Embryonic facial prominence (tissue), 1 donor: Measurements from ENCODE around the gene BSN.

Experiments
- DNase-seq: peaks from one replicate; pipeline ENCODE4 v3.0.0-alpha.2; 2016; ENCODE audit errors: extremely low spot score

Gene BSN

GRCh38 chr3:49654176-49654825, 100.0 kb downstream of the BSN start:
- DNase-seq = no peak

DNA sequence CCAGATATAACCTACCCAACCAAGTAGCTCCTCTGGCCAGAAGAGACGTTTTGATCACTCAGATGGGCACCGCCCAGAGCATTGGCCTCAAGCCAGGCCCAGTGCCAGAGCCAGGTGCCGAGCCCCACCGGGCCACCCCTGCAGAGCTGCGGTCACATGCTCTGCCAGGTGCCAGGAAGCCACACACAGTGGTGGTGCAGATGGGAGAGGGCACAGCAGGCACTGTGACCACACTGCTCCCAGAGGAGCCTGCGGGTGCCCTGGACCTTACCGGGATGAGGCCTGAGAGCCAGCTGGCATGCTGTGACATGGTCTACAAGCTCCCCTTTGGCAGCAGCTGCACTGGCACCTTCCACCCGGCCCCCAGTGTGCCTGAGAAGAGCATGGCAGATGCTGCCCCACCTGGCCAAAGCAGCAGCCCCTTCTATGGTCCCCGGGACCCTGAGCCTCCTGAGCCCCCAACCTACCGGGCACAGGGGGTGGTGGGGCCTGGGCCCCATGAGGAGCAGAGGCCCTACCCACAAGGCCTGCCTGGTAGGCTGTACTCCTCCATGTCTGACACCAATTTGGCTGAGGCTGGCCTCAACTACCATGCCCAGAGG, 100.8 kb downstream of the BSN start:
- no peak for DNase-seq

DNA sequence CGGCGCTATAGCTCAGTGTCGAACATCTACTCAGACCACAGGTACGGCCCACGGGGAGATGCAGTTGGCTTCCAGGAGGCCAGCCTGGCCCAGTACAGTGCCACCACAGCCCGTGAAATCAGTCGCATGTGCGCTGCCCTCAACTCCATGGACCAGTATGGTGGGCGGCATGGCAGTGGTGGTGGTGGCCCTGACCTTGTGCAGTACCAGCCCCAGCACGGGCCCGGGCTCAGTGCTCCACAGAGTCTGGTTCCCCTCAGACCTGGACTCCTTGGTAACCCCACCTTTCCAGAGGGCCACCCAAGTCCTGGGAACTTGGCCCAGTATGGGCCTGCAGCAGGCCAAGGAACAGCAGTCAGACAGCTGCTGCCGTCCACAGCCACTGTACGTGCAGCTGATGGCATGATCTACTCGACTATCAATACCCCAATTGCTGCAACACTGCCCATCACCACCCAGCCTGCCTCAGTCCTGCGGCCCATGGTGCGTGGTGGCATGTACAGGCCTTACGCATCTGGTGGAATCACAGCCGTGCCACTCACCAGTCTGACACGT, 101.5 kb downstream of the BSN start:
- no peak for DNase-seq

GRCh38 chr3:49656541-49657112, 102.3 kb downstream of the BSN start:
- DNase-seq = no peak

DNA sequence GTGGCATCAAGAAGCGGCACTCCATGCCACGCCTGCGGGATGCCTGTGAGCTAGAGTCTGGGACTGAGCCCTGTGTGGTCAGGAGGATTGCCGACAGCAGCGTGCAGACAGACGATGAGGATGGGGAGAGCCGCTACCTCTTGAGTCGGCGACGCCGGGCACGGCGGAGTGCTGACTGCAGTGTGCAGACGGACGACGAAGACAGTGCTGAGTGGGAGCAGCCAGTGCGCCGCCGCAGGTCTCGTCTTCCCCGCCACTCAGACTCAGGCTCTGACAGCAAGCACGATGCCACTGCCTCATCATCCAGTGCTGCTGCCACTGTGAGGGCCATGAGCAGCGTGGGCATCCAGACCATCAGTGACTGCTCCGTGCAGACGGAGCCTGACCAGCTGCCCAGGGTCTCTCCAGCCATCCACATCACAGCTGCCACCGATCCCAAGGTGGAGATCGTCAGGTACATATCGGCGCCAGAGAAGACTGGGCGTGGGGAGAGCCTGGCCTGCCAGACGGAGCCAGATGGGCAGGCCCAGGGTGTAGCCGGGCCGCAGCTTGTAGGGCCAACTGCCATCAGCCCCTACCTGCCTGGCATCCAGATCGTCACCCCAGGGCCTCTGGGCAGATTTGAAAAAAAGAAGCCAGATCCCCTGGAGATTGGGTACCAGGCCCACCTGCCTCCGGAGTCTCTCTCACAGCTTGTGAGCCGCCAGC, 103.1 kb downstream of the BSN start:
- DNase-seq = no peak

- DNase-seq = no peak
These were observed 104.4 kb downstream of the BSN start for GRCh38 chr3:49658711-49659110.

DNA sequence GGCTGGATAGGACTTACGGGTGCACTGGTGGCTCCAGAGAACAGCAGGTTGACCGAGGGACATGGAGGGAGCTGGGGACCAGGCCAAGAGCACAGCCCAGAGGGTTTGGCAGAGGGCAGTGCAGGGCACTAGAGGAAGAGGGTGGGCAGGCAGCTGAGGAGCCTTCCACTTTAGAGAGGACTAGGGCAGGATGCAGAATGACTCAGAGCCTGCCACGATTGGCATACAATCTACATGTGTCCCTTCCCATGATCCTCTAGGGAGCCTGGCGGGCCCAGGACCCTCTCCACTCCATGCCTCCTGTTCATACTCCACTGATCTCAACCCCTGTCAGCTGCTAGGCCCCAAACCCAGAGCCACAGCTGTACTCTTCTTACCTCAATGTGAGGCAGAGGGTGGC, 105.5 kb downstream of the BSN start:
- DNase-seq = no peak

DNA sequence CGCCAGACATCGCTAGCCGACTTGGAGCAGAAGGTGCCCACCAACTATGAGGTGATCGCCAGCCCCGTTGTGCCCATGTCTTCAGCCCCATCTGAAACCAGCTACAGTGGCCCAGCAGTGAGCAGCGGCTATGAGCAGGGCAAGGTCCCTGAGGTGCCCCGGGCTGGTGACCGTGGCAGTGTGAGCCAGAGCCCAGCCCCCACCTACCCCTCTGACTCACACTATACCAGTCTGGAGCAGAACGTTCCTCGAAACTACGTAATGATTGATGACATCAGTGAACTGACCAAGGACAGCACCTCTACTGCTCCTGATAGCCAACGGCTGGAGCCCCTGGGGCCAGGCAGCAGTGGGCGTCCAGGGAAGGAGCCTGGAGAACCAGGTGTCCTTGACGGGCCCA, 107.0 kb downstream of the BSN start:
- no peak for DNase-seq

GRCh38 chr3:49662021-49662420, 107.7 kb downstream of the BSN start:
- no peak for DNase-seq

DNA sequence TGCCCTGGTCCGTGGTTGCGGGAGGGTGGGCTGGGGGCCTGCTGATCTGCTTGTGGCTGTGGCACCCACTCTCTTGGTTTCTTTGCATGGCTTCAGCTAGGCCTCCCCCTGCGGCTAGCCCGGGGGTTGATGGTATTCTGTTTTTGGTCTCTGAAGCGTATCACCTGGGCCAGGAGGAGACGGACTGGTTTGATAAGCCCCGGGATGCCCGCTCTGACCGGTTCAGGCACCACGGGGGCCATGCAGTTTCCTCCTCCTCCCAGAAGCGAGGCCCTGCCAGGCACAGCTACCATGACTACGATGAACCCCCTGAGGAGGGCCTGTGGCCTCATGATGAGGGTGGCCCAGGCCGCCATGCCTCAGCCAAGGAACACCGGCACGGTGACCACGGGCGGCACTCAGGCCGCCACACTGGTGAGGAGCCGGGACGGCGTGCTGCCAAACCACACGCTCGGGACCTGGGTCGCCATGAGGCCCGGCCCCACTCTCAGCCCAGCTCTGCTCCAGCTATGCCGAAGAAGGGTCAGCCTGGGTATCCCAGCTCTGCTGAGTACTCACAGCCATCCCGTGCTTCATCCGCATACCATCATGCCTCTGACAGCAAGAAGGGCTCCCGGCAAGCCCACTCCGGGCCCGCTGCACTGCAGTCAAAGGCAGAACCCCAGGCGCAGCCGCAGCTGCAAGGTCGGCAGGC, 108.6 kb downstream of the BSN start:
- DNase-seq = no peak

- DNase-seq = no peak
These were observed 109.6 kb downstream of the BSN start for GRCh38 chr3:49663831-49664230.

DNA sequence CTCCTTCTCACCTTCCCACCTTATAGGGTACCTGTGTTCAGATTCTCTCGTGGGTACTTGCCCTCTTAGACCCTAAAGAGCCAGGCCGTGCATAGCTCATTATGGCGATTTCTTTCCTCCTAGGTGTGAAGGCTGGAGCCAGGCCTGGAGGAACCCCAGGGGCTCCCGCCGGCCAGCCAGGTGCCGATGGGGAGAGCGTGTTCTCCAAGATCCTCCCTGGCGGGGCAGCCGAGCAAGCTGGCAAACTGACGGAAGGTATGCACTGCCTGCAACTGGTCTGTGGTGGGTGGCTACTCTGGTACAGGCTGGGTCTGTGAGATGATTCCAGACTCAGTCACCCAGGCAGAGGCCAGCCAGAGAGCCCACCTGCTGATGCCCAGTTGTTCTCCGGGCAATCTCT, 110.0 kb downstream of the BSN start:
- DNase-seq = no peak

GRCh38 chr3:49665822-49666519, 111.7 kb downstream of the BSN start:
- DNase-seq = no peak

- peak; percentile 30 for DNase-seq
These were observed 112.3 kb downstream of the BSN start for GRCh38 chr3:49666592-49666991.

DNA sequence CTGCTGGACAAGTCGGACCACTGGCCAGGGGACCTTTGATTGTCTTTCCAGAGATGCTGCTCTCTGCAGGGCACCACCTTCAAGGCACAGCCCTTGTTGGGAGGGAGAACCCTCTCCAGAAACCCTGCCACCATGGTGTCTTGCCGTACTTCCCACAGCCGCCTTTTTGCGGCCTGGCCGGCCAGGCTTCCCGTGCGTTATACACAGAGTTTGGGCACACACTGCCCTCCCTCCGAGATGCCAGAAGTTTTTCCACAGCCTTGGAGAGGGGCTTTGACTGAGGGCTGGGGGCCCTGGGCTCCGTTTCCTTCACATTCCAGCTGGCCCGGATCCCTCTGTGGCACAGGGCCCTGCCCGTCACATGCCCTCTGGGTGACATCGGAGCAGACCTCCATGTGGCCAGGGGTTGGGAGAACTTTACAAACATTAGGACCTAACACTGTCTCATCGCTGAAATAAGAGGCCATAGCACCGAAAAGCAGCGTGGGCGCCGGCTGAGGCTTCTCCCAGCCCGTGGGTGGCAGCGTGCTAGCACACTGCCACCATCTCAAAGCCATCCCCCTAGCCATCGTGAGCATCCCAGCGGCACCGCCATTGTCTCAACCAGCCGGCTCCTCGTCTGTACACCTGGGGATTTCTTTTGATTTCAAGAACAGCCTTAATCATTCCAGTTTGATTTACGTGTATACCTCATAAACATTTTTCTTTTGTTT, 113.6 kb downstream of the BSN start:
- DNase-seq = no peak

DNA sequence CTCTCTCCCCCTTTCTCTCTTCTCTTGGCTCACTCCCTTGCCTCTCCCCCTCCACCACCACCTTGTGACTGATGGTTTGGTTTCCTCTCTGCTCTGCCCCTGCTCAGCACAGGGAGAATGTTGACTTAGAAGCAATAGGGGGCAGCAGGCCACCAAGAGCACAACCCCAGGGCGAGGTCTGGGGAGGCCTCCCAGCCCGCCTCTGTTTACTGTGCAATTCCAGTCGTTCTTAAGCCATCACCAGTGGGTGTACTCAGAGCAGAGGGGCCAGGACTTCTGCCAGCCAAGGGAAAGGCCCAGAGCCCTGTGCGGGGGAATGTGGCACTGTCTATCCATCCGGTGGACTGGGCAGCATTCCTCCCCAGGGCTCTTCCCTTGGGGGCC, 114.1 kb downstream of the BSN start:
- no peak for DNase-seq

- DNase-seq = no peak
These were observed 114.6 kb downstream of the BSN start for GRCh38 chr3:49668861-49669260.

DNA sequence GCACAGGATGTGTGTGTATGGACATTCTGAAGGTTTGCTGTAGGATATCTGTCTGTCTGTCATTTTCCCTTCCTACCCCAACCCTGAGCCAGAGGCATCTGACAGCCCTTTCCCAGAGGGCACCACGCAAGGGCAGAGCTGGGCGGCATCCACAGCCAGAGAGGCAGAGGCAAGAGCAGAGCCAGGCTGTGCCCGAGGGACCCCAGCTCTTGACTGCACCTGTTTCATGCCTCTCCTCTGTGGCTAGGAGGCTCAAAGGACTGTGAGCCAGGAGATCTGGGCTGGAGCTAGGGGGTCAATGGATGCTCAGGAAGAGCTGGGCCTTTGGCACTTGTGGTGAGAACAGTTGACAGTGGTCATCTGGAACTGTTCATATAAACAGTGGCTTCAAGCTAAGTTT, 115.1 kb downstream of the BSN start:
- no peak for DNase-seq

DNA sequence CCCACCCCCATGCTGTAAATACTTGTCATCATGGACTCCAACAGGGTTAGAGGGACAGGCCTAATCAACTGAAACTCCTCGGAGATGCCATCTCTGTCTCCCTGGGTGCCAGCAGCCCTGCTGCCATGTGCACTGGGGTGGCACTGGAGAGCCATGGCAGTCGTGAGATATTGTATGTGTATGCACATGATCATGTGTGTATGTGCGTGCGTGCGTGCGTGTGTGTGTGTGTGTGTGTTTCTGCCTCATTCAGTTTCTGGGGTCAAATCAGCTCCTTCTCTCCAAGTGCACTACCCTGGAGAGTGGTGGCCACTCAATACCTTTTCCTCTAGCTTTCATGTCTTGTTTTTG, 116.6 kb downstream of the BSN start:
- no peak for DNase-seq

DNA sequence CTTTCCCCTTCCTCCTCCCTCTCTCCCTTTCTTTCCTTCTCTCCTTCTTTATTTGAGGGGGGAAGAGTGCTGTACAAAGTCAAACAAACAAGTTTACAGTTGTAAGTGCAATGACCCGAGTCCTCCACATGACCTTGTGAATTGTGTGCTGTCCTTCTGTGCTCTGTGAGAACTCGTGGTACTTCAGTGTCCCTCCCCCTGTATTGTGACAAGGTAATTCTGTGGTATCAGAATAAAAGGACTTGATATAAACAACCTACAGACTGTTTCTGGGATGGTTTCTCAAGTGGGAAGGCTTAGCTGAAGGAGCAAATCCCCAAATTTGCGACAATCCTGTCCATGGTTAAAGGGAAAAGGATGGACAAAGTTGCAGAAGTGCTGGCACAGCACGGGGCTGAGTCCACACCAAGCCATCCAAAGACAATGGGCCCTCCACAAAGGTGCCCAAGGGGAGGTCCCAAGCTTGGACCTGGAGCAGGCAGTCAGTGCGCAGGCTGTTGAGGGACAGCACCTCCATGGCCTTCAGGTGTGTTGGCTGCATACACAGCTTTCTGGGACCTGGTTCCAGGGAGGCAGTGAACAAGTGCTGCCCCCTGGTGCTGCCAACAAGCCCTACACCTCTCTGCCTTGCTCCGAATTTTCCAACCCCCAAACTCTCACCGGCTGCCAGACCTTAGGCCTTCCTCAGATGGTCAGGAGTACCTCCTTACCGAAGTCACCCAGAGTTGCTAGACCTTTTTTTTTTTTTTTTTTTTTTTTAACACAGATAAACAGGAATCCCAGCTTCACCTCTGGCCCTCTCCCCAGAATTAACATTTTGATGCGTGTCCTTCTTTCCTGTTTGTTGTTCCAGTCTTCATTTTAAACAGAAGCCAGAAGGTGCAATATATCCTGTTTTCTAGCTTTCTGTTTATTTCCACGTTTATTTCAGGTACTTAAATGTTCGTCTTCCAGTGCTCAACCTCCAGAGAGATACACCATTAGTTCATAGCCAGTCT, 117.3 kb downstream of the BSN start:
- peak; percentile 50 for DNase-seq
